Activated T-helper 2 cell treated with anti-CD3 and anti-CD28 coated beads, Interferon-gamma antibody, Interleukin-2, Interleukin-4, amounts not matched to agents 10 μg/mL and 5 μg/mL and 100 μg/mL, durations not matched to agents 14 hours and 24 hours and 36 hours (primary cell): Measurements from ENCODE around the gene PRAMEF12. TPM values are rescaled to one million over a fixed set of nuclear protein-coding genes. Genes with fewer than 3 reads are reported as not detected.

ENCODE experiments used
- DNase-seq: peaks from one replicate; pipeline ENCODE4 v3.0.0; 2021; ENCODE audit warnings: low spot score
- H3K27ac Mint-ChIP-seq: one replicate; pipeline ENCODE4 v1.8.0; 2021; ENCODE audit warnings: mixed read lengths
- H3K27me3 Mint-ChIP-seq: one replicate; pipeline ENCODE4 v1.8.0; 2021; ENCODE audit warnings: low read depth, mixed read lengths
- H3K36me3 Mint-ChIP-seq: one replicate; pipeline ENCODE4 v1.8.0; 2021; ENCODE audit warnings: low read depth, mixed read lengths
- H3K4me1 Mint-ChIP-seq: one replicate; pipeline ENCODE4 v1.8.0; 2021; ENCODE audit warnings: low read depth, mixed read lengths
- H3K4me3 Mint-ChIP-seq: one replicate; pipeline ENCODE4 v1.8.0; 2021; ENCODE audit warnings: low read depth, mild to moderate bottlenecking, moderate library complexity, mixed read lengths
- H3K9me3 Mint-ChIP-seq: one replicate; pipeline ENCODE4 v1.8.0; 2021; ENCODE audit warnings: mixed read lengths
- intact Hi-C: fragments of 100-400 bp; cut with micrococcal nuclease; formaldehyde crosslinking; loops from one replicate; pipeline ENCODE4 v1.15.1; 2023
- total RNA-seq: library from RNA; stranded (reverse); gene quantifications from 2 replicates; pipeline ENCODE4 v1.2.3, GENCODE V29; 2022

Gene PRAMEF12
- total RNA-seq, 1 donor from 2014 or later = not detected

DNA sequence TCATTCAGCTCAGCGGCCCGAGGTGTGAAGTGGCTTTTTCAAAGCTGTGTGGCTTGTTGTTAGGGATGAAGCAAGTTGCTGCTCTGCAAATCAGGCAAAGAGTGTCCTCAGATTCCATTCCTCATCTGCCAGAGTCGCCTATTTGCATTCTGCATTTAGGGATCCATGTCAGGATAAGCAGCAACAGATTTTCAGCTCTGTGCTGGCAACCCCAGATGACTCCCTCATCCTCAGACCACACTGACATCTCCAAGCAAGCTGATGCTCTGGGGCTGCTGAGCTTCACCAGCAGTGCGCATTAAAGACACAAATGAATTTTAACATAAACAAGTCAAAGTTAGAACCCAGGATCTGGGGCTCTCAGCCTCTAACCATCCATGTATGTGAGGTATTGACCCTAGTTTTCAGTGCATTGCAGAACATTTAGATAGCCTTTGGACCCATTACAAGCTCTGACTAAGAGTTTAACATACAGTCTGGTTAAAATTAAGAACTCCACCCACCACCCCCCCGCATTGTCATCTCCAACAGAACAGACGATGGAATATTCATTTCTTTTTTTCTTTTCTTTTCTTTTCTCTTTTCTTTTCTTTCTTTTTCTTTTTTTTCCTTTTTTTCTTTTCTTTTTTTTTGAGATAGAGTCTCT is 16.6 kb upstream of the PRAMEF12 start:
- Mint-ChIP-seq H3K27me3 (peaks cover 13% of the 10 kb centered on the region), H3K4me3 (no peak overlapping the region), H3K4me1 (no peaks in the 10 kb centered on the region), H3K27ac (no peak overlapping the region), H3K36me3 (no peaks in the 10 kb centered on the region), H3K9me3 (no peaks in the 10 kb centered on the region)
- intact Hi-C loops = no loop called here
- DNase-seq = no peak

GRCh38 chr1:12757836-12758235 is 15.7 kb upstream of the PRAMEF12 start:
- H3K36me3 Mint-ChIP-seq = no peaks in the 10 kb centered on the region
- H3K27me3 Mint-ChIP-seq = peaks cover 13% of the 10 kb centered on the region

DNA sequence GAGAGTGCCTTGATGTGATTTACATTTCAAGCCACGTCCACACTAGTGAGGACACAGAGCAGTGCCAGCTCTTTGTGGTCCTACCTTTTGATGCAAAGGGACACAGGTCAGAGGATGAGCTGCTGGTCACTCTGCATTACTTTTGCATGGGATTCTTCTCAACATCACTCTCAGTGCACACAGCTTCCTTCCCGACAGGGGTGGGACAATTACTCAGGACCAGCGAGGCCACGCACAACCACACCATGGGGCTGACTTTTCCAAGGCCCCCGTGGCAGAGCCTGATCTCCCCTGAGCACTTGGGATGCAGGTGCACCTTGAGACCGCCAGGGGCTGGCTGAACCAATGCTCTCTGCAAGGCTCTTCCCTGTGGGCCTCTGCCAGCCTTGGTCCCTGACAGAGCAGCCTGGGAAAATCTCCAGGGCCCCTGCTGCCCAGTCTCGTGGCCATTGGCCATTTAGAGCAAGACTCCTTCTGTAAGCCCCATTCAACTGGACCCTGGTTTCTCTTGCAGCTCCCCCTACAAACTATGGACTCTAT is 13.2 kb upstream of the PRAMEF12 start:
- H3K27me3 Mint-ChIP-seq = peaks cover 5% of the 10 kb centered on the region
- no peaks in the 10 kb centered on the region for H3K36me3 Mint-ChIP-seq
- no peak for DNase-seq
- H3K9me3 Mint-ChIP-seq = no peaks in the 10 kb centered on the region
- H3K4me1 Mint-ChIP-seq = no peaks in the 10 kb centered on the region
- no peak overlapping the region for H3K27ac Mint-ChIP-seq
- intact Hi-C loops = no loop called here
- no peak overlapping the region for H3K4me3 Mint-ChIP-seq

More at GRCh38 chr1:12757836-12758235, 15.7 kb upstream of the PRAMEF12 start:
- intact Hi-C loops = no loop called here
- Mint-ChIP-seq H3K4me1 (no peaks in the 10 kb centered on the region), H3K27ac (no peak overlapping the region), H3K9me3 (no peaks in the 10 kb centered on the region), H3K4me3 (no peak overlapping the region)
- no peak for DNase-seq

DNA sequence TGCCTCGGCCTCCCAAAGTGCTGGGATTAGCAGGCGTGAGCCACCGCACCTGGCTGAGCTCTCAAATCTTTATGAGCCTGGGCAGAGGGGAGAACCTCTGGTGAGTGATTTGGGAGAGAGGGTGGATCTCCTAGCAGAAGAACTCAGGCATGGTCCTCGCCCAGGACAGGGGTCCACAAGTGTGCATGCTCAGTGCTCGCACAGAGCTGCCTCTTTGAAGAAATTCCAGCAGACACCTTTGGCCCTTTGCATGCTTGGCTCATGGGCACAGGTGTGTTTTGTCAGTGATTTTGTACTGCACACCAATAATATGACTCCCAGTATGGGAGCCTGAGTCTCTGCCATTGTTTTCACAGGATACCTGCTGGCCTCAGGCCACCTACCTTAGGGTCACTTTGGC is 11.8 kb upstream of the PRAMEF12 start:
- no peak for DNase-seq
- Mint-ChIP-seq H3K27ac (no peak overlapping the region), H3K36me3 (no peaks in the 10 kb centered on the region), H3K9me3 (no peaks in the 10 kb centered on the region), H3K27me3 (peaks cover 5% of the 10 kb centered on the region), H3K4me3 (no peak overlapping the region), H3K4me1 (no peaks in the 10 kb centered on the region)
- intact Hi-C loops = no loop called here

DNA sequence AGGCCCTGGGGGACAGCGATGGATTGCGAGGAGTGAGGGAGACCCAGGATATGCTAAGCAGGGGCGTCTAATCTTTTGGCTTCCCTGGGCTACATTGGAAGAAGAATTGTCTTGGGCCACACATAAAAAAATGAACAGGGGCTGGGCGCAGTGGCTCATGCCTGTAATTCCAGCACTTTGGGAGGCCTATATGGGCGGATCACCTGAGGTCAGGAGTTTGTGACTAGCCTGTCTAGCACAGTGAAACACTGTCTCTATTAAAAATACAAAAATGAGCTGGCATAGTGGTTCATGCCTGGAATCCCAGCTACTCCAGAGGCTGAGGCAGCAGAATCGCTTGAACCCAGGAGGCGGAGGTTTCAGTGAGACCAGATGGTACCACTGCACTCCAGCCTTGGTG is 10.8 kb upstream of the PRAMEF12 start:
- H3K4me3 Mint-ChIP-seq = no peak overlapping the region
- no peak overlapping the region for H3K27ac Mint-ChIP-seq
- no peaks in the 10 kb centered on the region for H3K9me3 Mint-ChIP-seq
- no peaks in the 10 kb centered on the region for H3K36me3 Mint-ChIP-seq
- peaks cover 6% of the 10 kb centered on the region for H3K27me3 Mint-ChIP-seq
- intact Hi-C loops = no loop called here
- DNase-seq = no peak
- no peaks in the 10 kb centered on the region for H3K4me1 Mint-ChIP-seq

GRCh38 chr1:12763479-12763878 is 10.1 kb upstream of the PRAMEF12 start:
- intact Hi-C loops = no loop called here
- Mint-ChIP-seq H3K4me3 (no peak overlapping the region), H3K36me3 (no peaks in the 10 kb centered on the region), H3K4me1 (no peaks in the 10 kb centered on the region), H3K27me3 (peaks cover 3% of the 10 kb centered on the region), H3K9me3 (no peaks in the 10 kb centered on the region), H3K27ac (no peak overlapping the region)
- no peak for DNase-seq

DNA sequence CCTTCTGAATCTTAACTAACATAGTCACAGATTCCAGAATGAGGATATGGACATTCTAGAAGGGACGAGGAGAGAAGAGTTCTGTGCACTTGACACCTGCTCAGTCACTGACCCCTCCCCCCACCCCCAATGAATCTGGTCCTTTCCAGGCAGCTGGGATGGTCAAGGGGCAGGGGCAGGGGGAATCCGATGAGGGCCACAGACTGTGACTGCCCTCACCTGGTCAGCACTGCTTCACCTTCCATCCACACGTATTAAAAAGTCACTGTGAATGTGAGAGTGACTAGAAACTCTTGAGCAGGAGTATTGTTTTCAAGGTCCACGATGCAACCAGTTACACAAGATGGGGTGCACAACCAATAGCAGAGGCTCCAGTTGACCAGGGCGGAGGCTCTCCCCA is 9.5 kb upstream of the PRAMEF12 start:
- intact Hi-C loops = no loop called here
- peaks cover 3% of the 10 kb centered on the region for H3K27me3 Mint-ChIP-seq
- no peak overlapping the region for H3K27ac Mint-ChIP-seq
- H3K4me3 Mint-ChIP-seq = no peak overlapping the region
- DNase-seq = no peak
- no peaks in the 10 kb centered on the region for H3K9me3 Mint-ChIP-seq
- no peaks in the 10 kb centered on the region for H3K4me1 Mint-ChIP-seq
- H3K36me3 Mint-ChIP-seq = no peaks in the 10 kb centered on the region

DNA sequence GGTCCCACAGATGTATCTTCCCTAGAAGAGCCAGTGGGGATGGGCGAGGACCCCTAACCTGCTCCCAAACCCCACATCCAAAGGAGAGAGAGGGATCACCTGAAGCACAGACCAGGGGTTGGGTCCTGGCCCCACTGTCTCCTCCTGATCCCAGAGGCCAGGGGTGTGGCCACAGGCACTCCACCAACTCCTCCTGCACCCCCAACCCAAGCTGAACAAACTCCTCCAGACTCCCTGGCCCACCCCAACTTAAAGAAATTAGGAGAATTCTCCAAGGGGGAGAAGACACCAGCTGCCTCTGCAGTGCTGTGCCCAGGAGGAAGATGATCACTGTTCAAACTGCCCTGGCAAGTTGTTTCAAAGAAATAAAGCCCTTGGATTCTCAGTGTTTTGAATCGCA is 4.5 kb upstream of the PRAMEF12 start:
- no peak overlapping the region for H3K4me3 Mint-ChIP-seq
- H3K27me3 Mint-ChIP-seq = peaks cover 3% of the 10 kb centered on the region
- H3K4me1 Mint-ChIP-seq = no peaks in the 10 kb centered on the region
- no peaks in the 10 kb centered on the region for H3K9me3 Mint-ChIP-seq
- DNase-seq = no peak
- H3K36me3 Mint-ChIP-seq = no peaks in the 10 kb centered on the region
- intact Hi-C loops = no loop called here
- H3K27ac Mint-ChIP-seq = no peak overlapping the region

DNA sequence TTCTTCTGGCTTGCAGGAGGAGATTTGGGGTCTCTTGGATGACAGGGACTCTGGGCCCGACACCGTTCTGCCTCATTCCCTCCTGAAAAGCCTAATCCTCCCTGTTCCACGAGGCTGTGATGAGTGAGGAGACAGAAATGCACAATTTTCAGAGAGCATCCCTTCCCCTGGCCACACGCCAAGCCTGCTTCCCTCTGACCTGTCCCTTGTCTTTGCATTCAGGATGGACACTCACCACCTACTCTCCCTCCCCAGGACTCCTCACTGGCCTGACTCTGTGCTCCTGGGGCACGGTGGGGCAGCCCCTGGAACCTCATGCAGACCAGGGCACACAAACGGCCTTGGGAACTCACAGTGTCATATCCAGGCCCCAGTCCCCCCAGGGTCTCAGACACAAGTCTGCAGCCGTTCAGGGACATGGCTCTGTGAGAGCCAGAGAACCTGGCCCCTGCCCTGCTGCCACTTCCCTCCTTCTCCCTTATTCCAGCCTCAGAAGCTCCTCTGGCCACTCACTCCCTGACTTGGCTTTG is 3.5 kb upstream of the PRAMEF12 start:
- peaks cover 3% of the 10 kb centered on the region for H3K27me3 Mint-ChIP-seq
- intact Hi-C loops = no loop called here
- H3K9me3 Mint-ChIP-seq = no peaks in the 10 kb centered on the region
- no peaks in the 10 kb centered on the region for H3K36me3 Mint-ChIP-seq
- H3K27ac Mint-ChIP-seq = no peak overlapping the region
- no peak overlapping the region for H3K4me3 Mint-ChIP-seq
- H3K4me1 Mint-ChIP-seq = no peaks in the 10 kb centered on the region
- DNase-seq = no peak

DNA sequence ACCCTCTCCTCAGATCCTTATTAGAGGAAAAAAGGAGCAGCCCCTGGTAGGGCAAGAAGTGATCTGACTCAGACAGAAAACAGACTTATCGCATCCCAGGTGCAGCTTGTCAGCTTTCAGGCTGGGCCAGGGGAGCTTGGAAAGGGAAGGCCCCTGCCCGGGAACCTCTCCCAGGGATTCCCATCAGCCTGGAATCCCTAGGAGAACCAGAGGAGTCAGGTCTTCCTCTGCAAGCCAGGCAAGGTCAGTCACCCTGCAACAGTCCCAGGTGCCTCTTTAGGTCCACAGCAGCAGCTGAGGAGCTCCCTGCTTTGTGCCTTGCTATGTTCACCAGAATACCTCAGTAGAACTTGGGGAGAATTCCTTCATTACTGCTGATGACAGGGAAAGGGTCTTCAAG is 2.9 kb upstream of the PRAMEF12 start:
- peaks cover 3% of the 10 kb centered on the region for H3K27me3 Mint-ChIP-seq
- no peak for DNase-seq
- H3K4me1 Mint-ChIP-seq = no peaks in the 10 kb centered on the region
- intact Hi-C loops = no loop called here
- H3K4me3 Mint-ChIP-seq = no peak overlapping the region
- H3K9me3 Mint-ChIP-seq = no peaks in the 10 kb centered on the region
- H3K36me3 Mint-ChIP-seq = no peaks in the 10 kb centered on the region
- H3K27ac Mint-ChIP-seq = no peak overlapping the region

DNA sequence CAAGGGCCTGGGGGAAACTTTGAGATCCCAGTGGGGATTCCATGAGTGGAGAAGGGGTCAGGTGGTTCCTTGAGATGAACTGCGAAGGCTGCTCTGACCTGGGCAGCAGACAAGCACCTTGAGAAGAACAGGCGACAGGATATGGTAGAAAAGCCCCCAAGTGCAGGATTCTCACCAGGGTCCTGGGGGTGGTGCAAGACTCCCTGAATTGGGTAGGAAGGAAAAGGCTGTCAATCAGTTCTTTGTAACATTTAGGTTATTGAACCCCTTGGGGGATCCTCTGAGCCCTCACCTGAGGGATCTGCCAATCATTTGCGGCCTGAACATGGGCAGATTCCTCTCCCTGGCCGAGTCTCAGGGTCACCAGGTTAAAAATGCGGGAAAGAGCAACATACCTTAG is 2.4 kb upstream of the PRAMEF12 start:
- intact Hi-C loops = no loop called here
- Mint-ChIP-seq H3K36me3 (no peaks in the 10 kb centered on the region), H3K4me3 (no peak overlapping the region), H3K27me3 (peaks cover 3% of the 10 kb centered on the region), H3K4me1 (no peaks in the 10 kb centered on the region), H3K9me3 (no peaks in the 10 kb centered on the region), H3K27ac (no peak overlapping the region)
- DNase-seq = no peak

- Mint-ChIP-seq H3K27me3 (peaks cover 2% of the 10 kb centered on the region), H3K36me3 (no peaks in the 10 kb centered on the region), H3K27ac (no peak overlapping the region), H3K9me3 (no peaks in the 10 kb centered on the region), H3K4me1 (no peaks in the 10 kb centered on the region), H3K4me3 (no peak overlapping the region)
- intact Hi-C loops = no loop called here
- DNase-seq = no peak
Observed at GRCh38 chr1:12772520-12772919, 1.0 kb upstream of the PRAMEF12 start.

GRCh38 chr1:12774801-12775345 is 1.3 kb downstream of the PRAMEF12 start:
- Mint-ChIP-seq H3K27ac (no peak overlapping the region), H3K27me3 (no peaks in the 10 kb centered on the region), H3K4me1 (no peaks in the 10 kb centered on the region), H3K36me3 (no peaks in the 10 kb centered on the region), H3K9me3 (no peaks in the 10 kb centered on the region), H3K4me3 (no peak overlapping the region)
- DNase-seq = no peak
- intact Hi-C loops = no loop called here
